Globus pallidus (tissue), 1 donor: ENCODE measurements around the gene SMS.

Experiments used
- DNase-seq: peaks from one replicate; pipeline ENCODE4 v3.0.0-alpha.2; 2015; ENCODE audit warnings: low spot score

The SMS gene

DNA sequence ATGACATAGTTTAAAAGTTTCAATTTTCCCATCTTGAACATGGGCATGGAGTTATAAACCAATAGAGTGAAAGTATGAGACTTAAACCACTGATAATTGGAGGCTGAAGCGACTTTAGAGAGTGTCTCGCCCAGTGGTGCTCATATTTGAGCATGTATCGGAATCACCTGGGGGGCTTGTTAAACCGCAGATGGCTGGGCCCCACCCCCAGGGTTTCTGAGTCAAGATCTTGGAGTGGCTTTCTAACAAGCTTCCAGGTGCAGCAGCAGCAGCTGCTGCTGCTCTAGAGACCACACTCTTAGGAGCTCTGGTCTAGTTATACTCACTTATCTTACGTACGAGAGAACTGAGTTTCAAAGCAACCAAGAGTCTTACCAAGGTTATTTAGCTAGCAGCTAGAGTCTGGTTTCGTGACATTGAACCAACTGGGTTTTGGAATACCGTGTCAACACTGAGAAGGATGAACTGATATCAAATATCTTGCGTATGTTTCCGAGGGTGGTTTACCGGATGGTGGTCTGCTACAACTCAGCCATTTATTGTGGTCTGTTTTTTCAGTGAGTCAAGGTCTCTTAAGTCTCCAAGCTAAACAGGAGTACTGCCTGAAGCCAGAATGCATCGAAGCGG lies 97.5 kb downstream of the SMS start:
- DNase-seq = no peak

DNA sequence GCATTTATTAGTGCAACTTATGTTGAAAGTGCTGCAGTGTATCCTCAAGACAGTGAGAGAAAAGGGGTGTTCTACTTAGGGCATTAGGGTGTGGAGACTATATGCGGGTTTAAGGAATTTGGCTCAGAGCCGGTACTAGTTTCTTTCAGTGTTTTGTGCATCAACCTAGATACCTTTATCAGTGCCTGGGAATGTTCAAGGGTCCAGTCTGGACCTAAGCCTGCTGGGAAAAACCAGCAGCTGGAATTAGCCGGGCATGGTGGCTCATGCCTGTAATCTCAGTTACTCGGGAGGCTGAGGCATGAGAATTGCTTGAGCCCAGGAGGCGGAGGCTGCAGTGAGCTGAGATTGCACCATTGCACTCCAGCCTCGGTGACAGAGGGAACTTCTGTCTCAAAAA lies 99.0 kb downstream of the SMS start:
- no peak for DNase-seq

DNA sequence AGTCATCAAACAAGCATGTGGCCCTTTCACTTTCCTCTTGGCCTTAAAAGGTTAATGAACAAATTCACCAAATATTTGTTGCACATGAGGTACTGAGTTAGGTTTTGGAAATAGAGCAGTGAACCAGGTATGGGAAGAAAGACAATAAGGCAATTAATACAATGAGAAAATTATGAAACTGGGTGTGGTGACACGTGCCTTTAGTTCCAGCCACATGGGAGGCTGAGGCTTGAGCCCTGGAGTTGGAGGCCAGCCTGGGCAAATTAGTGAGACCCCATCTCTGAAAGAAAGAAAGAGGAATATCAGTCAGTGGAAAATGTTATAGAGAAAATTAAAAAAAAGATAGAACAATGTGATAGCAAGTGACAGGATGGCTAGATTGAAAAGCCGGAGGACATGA lies 99.7 kb downstream of the SMS start:
- DNase-seq = no peak

DNA sequence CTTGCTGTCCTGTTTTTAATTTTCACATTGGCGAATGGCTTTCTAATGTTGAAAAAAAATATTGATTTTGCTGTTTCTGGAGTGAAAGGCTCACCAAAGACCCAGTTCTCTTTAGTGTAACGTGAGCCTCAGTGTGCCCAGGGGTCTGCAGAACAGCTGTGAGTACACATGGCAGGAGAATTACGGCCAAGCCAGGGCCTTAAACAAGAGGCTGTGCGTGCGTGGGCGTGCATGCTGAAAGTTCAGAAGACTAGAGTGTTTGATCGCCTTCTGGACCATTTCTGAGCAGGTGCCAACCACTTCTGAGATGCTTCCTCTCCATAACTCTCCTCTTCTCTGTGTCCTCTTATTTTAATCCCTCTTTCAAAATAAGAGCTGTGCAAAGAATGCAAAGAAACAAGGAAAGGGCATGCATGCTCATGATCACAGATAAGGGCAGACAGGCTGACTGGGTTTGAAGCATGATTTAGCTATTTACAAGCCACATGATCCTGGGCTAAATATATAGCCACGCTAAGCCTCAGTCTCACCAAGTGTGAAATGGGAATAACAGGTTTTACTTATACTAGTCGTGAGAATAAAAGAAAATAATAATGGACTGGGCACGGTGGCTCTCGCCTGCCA lies 101.5 kb downstream of the SMS start:
- DNase-seq = no peak

DNA sequence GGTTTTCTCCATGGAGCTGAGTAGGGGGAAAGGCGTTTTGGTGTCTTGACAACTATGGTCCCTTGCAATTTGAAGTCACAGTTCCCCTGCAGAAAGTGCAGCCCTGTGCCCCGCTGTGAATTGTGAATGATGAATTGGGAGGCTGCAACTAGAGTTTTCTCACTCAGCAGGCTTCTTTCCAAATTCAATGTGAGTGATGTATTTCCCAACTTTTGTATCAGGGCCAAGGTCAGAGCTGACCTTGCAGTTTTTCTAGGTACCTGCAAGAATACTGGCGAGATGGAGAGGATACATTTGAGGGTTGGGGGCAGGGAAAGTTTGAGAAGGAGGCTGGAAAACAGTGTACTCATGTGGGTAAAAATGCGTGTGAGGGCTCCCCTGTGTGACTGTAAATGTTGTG lies 103.4 kb downstream of the SMS start:
- no peak for DNase-seq
